Measurements from ENCODE around the gene CFTR.
A peak's percentile ranks its signal among the peaks of the same experiment; 100 is the strongest.

CFTR gene

DNA sequence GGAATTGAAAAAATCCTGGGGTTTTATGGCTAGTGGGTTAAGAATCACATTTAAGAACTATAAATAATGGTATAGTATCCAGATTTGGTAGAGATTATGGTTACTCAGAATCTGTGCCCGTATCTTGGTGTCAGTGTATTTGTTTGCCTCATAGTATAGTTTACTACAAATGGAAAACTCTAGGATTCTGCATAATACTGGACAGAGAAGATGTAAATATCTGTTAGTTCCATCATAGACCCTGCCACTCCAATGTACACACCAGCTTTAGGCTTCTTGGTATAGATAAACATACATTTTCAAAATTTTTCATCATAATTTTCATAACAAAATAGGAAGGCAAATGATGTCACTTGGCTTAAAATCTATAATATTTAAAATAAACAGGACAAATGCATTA lies 108.1 kb downstream of the CFTR start:
- no peak for DNase-seq

DNA sequence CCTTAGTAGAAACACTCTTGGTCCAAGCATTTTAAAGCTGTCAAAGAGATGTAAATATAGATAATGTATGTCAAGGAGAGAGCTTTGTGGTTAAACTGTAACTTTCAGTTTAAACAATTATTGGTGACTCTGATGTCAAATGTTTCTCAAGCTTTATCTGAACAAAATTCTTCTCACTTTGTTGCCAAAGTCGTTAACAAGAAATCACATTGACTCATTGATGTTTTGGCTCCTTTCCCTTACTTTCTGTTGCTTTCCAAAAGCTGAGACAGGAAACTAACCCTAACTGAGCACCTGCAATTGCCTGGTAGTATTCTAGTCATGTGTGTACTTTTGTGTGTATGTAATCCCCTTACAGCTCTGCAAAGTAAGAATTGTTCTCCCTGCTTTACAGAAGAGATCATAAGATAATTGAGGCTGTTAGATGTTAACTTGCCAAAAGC lies 108.5 kb downstream of the CFTR start:
- no peak for DNase-seq

DNA sequence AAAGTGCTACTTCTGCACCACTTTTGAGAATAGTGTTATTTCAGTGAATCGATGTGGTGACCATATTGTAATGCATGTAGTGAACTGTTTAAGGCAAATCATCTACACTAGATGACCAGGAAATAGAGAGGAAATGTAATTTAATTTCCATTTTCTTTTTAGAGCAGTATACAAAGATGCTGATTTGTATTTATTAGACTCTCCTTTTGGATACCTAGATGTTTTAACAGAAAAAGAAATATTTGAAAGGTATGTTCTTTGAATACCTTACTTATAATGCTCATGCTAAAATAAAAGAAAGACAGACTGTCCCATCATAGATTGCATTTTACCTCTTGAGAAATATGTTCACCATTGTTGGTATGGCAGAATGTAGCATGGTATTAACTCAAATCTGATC lies 110.4 kb downstream of the CFTR start:
- DNase-seq = no peak

DNA sequence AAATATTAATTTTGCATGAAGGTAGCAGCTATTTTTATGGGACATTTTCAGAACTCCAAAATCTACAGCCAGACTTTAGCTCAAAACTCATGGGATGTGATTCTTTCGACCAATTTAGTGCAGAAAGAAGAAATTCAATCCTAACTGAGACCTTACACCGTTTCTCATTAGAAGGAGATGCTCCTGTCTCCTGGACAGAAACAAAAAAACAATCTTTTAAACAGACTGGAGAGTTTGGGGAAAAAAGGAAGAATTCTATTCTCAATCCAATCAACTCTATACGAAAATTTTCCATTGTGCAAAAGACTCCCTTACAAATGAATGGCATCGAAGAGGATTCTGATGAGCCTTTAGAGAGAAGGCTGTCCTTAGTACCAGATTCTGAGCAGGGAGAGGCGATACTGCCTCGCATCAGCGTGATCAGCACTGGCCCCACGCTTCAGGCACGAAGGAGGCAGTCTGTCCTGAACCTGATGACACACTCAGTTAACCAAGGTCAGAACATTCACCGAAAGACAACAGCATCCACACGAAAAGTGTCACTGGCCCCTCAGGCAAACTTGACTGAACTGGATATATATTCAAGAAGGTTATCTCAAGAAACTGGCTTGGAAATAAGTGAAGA lies 112.3 kb downstream of the CFTR start:
- no peak for DNase-seq

DNA sequence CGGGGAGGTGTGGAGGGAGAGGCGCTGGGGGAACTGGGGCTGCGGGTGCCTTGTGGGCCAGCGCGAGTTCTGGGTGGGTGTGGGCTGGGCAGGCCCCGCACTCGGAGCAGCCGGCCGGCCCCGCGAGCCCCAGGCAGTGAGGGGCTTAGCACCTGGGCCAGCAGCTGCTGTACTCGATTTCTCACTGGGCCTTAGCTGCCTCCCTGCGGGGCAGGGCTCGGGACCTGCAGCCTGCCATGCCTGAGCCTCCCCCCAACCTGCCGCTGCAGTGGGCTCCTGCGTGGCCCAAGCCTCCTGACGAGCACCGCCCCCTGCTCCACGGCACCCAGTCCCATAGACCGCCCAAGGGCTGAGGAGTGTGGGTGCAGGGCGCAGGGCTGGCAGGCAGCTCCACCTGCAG lies 116.3 kb downstream of the CFTR start:
- no peak for DNase-seq

DNA sequence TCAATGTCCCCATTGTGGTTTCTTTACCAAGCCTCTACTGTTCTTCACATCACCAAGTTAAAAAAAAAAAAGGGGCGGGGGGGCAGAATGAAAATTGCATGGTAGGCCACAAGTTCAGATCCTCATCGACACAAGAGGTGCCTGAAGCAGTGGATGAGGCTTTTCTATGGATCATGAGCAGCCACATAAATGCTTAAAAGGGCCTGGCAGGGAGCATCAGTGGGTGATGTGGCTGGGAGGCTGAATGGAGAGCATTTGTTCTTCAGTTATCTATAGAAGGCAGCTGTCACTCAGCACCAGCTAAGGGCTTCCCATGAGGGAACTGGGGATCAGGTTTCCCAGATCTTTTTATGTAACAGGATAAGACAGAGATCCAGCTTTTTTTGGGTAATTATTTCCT lies 117.9 kb downstream of the CFTR start:
- DNase-seq = no peak

DNA sequence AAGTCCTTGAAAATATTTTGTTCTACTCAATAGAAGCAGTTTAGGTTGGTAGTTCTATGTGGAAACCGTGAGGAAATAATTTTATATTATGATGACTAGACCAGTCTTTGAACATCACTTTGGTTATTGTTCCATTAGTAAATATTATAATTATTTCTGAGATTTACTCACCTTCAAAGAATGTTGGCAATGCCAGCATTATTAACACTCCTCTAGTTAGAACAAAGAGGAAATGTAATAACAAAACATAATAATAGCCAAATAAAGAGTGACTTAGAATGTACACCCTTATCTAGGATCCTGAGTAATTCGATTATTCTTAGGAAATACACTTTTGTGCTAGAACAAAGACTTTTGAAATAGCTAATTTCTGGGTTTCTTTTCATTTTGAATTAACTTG lies 121.1 kb downstream of the CFTR start:
- DNase-seq = no peak

DNA sequence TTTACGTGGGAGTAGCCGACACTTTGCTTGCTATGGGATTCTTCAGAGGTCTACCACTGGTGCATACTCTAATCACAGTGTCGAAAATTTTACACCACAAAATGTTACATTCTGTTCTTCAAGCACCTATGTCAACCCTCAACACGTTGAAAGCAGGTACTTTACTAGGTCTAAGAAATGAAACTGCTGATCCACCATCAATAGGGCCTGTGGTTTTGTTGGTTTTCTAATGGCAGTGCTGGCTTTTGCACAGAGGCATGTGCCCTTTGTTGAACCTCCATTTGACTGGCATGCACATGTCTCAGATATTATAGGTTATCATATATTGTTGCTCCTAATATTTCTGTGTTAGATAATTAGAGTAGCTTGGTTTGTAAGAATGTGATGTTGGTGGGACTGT lies 123.8 kb downstream of the CFTR start:
- no peak for DNase-seq

DNA sequence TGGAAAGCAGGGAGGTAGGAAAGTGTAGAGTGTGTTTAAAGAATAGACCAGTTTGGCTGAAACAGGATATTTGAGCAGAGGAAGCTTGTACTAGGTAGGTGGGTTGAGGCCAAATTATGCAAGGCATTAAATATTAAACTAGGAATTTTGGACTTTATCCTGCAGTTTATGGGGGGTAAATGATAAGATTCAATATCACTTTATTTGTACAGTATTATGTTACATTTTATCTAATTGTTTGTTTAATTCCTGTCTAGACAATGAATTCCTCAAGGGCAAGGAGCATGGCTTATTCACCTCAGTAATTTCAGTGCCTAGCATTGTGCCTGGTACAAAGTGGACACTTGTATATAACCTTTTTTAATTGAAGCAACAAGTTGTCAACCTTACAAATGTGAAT lies 125.9 kb downstream of the CFTR start:
- DNase-seq = no peak

DNA sequence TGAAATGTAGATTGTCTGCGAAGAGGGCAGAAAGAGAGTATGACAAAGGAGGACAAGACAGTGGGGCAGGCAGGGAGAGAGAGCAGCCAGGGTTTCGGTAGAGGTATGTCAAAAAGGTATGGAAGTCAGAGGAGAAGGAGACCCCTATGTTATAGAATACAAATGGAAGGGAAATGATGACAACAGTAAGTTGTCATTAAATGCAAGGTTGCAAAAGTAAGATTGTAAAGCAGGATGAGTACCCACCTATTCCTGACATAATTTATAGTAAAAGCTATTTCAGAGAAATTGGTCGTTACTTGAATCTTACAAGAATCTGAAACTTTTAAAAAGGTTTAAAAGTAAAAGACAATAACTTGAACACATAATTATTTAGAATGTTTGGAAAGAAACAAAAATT lies 126.3 kb downstream of the CFTR start:
- DNase-seq = no peak

DNA sequence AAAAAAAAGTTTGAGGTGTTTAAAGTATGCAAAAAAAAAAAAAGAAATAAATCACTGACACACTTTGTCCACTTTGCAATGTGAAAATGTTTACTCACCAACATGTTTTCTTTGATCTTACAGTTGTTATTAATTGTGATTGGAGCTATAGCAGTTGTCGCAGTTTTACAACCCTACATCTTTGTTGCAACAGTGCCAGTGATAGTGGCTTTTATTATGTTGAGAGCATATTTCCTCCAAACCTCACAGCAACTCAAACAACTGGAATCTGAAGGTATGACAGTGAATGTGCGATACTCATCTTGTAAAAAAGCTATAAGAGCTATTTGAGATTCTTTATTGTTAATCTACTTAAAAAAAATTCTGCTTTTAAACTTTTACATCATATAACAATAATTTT lies 130.6 kb downstream of the CFTR start:
- DNase-seq = no peak

DNA sequence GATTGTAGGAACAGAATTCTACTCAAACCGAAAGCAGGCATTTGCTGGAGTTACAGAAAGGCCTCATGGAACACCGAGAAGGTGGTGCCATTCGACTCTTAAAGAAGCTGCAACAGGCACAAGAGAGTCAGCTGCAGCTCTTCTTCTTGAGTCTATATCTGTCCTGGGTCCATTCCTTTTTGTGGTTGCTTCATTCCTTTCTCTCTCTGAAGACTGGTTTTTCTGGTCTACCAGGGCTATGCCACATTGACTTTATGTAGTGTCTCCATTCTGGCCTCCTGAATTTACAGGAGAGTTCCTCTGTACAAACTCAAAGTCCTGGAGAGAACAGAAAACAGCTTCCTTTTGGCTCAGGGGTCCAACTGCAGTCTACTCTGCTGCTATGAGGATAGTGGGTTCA lies 132.8 kb downstream of the CFTR start:
- no peak for DNase-seq

DNA sequence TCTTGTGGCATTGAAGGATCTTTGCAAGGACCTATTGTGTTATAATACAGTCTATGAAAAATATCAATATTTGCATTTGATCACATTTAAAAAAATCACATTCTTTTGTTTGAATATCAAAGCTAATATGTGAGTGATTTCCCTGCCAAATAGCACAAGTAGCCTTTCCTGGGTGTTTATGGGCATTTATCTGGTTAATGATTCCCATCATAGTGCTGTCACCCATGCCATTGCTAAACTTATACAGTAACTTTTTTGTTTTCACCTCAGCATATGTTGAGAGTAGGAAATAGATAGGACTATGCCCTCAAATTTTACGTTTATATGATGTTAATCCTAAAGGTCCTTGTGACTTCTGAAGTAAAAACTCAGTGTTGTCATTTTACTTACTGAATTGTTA lies 136.9 kb downstream of the CFTR start:
- DNase-seq = no peak

DNA sequence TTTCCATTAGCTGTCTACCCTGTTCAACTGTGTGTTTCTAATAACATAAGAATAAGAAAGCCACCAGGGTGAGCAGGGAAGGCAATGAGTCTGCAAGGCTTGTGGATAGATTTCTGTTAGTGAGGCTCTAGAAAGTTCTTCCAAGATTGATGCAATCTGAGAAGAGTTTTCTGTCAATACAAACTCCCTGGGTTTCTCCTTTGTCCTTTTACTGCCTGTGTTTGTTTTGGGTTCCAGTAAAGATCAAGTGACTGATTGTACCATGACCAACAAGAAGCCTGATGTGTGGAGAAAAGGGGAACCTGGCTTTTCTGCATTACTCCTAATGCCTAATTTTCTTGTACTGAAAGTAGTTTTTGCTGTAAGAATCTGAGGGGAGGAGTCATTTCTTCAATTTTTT lies 139.9 kb downstream of the CFTR start:
- DNase-seq = no peak

DNA sequence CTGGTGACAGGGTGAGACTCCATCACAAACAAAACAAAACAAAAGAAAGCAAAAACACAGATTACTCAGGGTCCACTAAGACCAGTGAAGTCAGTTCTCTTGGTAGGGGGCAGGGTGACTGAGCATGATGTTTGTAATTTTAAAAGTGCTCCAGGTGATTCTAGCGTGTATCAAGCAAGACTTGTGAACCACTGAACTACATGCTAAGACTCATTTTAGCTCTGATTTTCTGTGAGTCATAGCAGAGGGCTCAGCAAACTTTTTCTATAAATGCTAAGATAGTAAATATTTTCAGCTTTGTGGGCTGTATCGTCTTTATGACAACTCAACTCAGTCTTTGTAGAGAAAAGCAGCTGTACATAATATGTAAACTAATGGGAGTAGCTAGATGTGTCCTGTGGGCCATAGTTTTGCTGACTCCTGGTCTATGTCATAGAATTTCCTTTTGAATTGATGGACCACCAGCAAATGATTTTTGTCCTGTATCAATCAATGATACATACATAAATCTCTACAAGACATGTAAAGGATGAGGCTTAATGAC lies 141.3 kb downstream of the CFTR start:
- DNase-seq = no peak

DNA sequence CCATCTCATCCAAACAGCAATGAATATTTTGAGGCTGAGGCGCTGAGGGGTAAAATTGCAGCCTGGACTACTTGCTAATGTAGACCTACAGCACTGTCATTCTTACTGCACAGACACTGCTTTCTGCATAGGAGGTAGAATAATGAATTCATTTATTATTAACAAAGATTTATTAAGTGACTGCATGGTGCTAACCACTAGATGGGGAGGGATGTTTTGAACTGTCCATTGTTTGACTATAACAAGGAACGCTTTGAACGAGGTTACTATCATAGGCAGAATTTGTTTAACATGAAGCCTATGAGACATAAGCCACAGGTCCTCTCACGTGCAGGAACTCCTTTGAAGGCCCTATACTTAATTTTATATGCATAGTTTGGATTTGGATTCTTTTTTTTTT lies 143.8 kb downstream of the CFTR start:
- DNase-seq = peak in 1 of 58 donors; percentile 28

DNA sequence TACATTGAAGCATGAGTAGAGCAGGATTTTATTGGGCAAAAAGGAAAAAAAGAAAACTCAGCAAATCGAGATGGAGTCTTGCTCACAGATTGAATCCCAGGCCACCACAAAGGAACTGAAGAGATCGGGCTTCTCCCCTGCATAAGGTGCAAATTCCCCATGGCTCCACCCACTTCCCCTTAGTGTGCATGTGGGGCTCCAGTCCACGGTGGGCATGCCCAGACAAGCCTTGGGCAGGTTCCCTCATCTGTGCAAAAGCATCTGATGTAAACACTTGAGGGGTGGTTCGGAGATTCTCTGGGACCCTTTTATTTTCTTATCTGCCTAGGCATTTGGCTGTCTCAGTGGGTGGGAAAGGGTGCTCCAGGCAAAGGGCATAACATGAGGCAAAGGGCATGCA lies 150.7 kb downstream of the CFTR start:
- DNase-seq = no peak

DNA sequence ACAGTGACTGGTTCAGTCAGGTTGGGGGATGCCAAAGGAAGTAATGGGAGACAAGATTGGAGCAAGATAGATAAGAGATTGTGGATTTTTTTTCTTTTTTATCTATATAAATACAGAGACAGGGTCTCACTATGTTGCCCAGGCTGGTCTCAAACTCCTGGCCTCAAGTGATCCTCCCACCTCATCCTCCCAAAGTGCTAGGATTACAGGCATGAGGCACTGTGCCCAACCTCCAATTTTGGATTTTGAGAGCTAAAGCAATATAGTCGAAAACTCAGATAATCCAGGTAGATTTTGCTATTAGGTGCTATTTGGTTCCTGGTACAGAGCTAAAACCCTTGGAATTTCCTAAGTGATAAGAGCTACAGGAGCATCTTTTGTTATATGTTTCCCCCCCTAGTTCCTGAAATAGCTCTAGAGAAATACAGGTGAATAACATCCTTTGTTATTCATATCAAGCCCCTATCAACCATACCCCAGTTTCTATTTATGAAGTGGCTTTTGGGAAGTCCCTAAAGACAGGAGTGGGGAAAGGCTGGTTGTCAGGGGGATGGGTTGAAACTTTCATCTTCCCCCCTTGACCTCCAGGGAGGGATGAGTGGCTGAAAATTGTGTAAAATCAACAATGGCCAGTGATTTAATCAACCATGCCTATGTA lies 151.2 kb downstream of the CFTR start:
- DNase-seq = no peak

DNA sequence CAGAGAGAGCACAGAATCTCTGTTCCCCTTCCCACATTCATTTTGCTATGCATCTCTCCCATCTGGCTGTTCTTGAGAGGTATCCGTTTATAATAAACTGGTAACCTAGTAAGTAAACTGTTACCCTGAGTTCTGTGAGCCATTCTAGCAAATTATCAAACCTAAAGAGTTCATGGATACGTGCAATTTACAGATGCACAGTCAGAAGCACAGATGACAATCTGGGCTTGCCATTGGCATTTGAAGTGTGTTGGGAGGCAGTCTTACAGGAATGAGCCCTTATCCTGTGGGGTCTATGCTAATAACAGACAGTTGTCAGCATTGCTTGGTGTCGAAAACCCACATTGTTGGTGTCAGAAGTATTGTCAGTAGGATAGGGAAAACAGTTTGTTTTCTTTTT lies 151.8 kb downstream of the CFTR start:
- DNase-seq = no peak

DNA sequence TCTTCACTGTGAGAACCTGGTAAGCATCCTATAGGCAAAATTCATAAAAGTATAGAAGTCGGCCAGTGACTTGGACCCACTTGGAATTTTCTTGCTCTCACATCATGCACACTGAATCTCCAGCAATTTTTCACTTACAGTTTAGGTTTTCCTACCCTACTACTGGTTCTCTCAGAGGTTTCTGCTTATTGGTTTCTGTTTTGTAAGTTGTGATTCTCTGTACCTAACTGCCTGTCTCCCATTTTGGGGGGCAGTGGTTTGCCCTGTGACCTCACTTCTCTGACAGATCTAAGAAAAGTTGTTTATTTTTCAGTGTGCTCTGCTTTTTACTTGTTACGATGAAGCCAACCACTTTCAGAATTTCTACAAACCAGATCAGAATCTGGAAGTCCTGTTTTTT lies 158.1 kb downstream of the CFTR start:
- DNase-seq = no peak

DNA sequence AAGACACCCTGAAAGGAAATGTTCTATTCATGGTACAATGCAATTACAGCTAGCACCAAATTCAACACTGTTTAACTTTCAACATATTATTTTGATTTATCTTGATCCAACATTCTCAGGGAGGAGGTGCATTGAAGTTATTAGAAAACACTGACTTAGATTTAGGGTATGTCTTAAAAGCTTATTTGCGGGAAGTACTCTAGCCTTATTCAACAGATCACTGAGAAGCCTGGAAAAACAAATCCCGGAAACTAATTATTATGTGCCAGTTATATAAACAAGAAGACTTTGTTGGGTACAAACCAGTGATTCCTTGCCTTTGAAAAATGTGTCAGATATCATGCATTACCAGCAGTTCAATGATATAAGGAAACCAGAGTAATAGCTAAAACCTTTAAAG lies 160.1 kb downstream of the CFTR start:
- no peak for DNase-seq

DNA sequence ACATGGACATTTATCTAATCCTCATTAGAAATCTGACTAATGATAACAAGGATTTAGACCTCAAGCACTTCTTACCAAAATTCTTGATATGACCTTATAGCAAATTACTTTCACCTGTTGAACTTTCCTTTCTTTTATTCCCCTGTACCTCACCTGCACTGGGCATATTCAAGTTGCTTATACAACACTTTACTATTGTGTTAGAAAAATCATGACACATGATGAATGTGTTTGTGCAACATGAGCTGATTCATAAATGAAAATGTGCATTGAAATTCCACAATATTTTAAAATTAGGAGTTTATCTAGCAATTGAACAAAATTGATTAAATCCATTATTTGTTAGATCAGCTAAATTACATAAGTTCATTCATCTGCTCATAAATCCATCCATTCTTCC lies 160.6 kb downstream of the CFTR start:
- no peak for DNase-seq

DNA sequence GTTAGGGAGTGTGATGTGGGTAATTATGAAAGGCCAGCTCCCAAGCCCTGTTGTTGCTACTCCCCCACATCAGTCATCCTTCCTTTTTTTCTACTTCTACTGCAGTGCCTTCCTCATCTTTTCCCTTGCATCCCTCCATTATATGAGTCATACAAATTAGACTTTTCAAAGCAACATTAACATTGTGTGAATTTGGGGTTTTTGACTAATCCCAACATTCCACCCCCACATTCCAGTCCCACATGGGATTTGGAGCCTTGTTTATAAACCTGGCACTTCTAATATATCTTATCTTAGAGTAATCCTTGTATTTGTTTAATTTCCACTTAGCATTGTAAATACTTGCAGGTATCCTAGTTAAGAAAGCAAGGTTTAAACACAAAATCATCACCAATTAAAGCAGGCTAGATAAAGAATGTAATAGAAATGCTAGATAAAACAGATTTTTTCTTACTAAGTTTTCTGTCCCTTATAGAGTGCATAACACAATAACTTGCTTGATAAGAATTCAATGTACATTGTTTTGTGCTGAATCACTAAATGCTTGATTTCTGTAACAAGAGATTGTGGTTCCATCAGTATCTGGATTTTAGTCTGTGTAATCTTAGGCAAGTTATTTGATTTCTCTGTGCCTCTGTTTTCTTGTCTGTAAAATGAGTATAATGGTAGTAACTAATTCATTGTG lies 165.8 kb downstream of the CFTR start:
- no peak for DNase-seq
